Measurements from ENCODE around the gene CCNL2. TPM values are rescaled to one million over a fixed set of nuclear protein-coding genes. Genes with fewer than 3 reads are reported as not detected.

Gene CCNL2
- total RNA-seq, result 103 and 125 TPM in 2 replicates

DNA sequence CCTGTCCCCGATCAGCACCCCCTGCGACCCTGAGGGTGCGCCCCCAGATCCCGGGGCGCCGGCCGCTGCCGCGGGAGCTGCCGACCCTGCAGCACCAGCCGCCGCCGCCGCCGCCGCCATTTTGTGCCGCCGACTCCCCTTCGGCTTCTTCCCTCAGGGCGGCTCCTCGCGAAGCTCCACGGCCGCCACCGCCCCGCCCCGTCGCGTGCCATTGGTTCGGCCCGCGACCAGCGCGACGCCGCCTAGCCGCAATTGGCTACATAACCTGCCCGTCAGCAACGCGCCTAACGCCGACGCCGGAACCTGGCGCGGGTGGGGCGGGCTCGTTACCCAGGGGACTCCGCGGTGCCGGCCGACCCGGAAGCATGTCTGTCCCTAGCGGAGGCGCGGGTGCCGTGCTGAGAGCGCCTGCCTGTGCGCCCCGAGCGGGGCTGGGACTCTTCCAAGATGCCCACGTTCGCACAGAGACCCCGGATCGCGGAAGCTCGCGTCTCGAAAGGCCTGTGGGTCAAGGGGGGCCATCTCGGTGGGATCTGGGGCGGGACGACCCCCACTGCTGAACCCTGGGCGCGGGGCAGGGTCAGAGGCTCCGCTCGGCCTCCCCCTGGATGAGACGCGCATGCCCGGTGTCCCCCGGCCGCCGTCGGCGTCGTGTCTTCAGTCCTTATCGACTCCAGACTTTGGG lies at the start of gene CCNL2:
CCNL2 (minus strand) TSS at position 149 of the 685 bp plus-strand sequence; CDS start at position 120, 29 bp downstream.

DNA sequence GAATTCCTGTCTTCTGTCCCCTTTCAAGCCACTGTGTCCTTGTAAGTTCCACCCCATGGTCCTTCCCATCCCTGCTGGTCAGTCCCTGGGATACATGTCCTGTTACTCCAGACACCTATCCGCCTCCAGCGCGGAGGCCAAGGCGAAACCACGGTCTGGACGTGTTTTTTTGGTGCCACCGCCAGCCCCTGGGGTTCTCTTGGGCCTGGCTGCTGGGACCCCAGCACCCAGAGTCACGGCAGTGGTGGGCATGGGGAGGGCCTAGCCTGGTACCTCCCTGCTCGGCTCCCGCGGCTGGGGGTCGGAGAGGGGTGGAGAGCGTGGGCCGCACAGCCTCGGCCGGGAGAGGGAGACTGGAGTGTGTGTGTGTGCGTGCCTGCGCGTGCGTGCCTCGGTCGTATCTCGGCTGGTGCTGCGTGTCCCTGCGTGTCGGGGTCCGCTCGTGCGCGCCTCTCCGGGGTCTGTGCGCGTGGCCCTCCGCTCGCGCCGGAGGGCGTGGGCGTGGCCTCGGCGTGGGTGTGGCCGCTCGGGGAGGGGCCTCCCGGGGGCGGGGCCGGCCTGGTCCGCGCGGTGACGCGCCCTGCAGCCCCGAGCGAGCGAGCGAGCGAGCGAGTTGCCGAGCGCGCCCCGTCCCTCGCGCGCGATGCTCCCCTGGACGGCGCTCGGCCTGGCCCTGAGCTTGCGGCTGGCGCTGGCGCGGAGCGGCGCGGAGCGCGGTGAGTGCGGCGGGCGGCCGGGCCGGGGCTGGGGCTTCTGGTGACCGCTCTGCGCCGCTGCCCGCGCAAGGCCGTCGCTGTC lies 36.2 kb upstream of the CCNL2 start, which contains the start of gene VWA1:
VWA1 (plus strand) TSS at position 585 of the 798 bp plus-strand sequence; CDS start at position 644, 59 bp downstream.

DNA sequence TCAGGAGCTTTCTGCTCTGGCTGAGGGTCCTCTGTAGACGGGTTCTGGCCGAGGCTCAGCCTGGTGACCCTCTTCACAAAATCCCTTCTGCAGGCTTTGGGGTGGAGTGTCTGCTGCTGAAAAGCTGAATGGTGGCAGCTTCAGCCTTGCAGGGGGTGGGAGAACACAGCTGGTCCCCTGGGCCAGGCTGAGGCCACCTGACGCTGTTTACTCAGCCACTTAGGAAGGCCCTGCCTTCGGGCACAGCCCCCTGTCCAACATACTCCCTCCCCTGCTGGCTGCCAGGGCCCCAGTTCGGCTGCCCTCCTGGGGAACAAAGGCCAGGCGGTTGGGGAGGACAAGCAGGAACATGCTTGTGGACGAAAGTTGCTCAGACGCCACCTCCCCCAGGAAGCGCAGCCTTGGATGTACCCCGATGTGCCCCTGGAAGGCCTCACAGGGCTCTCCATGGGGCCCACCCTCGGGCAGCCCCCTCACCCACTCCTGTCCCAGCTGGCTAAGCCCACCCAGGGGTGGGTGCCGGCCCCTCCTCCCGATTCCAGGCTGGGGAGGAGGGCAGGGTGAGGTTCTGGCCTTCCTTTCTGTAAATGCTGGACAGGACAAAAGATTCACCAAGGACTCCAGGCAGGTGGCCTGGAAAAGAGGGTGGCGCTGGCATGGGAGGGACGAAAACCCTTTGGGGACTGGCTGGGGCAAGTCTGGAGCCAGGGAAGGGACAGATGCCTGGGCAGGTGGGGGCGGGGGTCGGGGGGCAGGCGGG lies 22.2 kb upstream of the CCNL2 start, which contains the start of gene ANKRD65:
ANKRD65 (minus strand) TSS at position 130 of the 760 bp plus-strand sequence. CDS start 271 bp downstream, outside the sequence.

DNA sequence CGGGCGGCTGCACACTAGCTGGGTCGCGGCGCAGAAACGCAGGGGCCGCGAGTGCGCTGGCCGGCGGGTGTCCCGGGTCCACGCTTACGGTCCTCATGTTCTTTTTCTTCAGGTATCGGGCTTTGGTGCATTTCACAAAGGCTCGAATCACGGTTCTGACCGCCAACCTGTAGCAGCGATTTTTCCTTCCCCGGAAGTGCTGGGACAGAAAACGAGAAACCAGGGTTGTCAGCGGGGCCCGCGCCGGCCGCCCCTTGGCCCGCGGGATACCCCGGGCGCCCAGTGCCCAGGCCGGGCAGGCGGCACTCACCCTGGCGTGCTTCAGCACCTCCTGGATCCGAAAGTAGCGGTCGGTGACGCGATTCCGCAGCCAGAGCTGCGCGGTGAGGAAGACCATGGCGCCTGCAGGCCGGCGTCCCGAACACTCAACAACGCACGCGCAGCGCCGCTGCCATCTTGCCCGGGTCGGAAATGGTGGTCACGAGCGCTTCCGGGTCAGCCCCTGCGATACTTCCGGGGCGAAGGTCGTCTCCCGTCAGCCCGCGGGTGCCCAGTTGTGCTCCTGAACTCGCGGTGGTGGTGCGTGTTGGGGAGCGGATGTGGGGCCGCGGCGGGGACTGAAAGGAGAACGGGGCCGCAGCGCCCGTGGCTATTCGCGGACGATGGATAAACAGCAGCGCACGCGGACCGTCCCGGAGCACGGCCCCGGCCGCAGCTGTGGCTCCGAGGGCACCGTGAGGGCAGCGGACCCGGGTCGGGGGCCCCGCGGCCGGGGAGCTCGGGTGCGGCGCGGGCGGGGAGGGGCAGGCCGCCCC lies 7.9 kb upstream of the CCNL2 start, which contains the start of gene MRPL20:
MRPL20 (minus strand) TSS at position 473 of the 815 bp plus-strand sequence; CDS start at position 397, 76 bp downstream.

DNA sequence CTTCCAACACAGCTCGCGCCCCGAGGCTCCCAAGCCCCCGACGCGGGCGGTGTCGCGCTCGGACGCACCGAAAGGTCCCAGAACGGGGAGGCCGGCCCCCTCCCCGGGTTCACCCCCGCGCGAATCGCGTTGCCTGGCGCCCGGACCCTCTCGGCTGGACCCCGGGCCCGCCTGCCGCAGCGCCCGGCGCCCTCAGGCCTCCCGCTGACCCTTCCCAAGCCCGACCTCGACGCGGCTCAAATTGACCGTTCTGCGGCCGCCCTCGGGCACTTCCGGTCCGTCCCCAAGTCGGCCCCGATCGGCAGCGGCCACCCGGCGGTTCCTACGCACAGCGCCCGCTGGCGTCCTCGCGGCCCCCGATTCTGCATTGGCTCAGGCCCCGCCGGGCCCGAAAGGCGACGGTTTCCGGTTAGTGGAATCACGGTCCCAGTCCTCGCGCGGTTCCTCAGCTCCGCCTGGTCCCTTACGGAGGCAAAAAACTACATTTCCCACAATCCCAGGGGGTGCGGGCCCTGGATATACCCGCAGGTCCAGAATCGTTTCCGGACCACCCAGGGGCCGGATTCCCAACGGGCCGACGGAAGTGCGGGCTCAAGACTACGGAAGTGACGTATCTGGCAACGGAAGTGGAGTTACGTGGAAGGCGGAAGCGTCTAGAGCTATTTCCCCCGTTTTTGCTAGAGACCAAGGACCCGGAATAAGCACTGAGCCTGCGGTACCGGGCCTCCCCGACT lies 24.0 kb downstream of the CCNL2 start, which contains the start of gene AURKAIP1:
AURKAIP1 (minus strand) TSS at position 279 of the 734 bp plus-strand sequence. CDS start 451 bp downstream, outside the sequence.

DNA sequence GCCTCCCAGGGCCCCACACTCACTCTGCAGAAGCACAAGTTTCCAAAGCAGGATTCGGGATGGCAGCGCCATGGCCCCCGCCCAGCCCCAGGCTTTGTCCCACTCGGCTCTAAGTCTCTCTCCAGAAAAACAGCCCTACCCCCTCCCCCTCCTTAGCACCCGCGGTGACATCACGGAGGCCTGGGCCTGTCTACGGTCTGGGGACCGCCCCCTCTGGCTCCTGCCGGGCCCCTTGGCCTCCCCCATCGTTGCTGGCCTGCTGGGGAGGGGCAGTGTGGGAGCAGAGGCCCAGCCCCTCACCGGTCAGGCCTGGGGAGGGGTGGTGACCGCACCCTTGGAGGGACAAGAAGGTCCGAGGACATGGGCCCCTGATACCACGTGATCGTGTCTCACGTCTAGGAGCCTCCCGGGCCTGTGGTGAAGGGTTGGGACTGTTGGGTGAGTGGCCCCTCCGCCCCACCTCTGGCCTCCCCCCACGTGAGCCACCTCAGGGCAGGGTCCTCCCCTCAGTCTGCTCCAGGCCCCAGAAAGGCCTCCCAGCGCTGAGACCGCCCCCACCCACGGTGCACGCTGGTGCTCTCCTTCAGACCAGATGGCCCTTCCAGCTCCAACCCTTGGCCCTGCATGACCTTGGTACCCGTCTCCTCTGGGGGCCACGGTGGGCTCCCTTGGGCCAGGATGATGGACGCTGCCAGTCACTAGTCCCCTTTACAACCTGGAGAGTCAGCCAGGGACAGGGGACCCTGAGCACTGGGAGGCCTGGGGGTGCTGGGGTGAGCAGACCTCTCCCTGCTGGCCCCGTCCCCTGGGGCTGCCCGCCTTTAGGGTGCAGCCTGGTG lies 40.5 kb downstream of the CCNL2 start, which contains the start of gene MXRA8:
MXRA8 (minus strand) TSS at position 123 of the 839 bp plus-strand sequence; CDS start at position 72, 51 bp downstream.

DNA sequence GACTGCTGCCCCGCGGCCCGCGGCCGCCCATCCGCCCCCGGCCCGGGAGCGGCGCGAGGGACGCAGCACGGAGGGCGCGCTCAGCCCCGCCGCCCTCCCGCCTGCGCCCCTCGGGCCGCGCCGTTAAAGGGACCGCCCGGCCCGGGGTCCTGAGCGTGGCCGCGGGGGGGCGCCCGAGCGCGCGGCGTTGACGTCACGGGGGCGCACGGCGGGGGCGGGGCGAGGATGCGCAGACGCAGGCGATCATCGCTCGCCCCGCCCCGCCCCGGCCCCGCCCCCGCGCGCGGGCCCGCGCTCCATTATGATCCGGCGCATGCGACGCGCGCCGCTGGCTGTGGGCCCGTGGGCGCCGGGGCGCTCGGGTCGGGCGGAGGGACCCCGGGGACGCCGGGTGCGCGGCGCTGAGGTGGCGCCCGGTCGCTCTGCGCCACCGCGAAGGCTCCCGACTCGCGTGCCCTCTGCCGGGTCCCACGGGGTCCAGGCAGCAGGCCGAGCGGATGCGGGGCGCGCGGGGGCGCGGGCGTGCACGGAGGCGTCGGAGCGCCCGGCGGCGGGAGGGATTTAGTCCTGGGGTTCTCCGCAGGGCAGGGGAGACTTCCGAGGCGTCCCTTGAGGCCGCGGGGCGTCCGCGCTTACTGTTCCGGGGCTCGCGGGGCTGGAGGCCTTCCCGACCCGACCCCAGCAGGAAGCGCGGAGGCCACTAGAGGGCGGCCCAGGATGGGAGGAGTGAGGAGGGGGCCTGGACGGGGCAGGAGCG lies 49.7 kb downstream of the CCNL2 start, which contains the start of gene DVL1:
DVL1 (minus strand) TSS at position 163 of the 757 bp plus-strand sequence. CDS start 353 bp downstream, outside the sequence.

Other genes with a start within 250 kb of the CCNL2 start
- not detected in 2 replicates for gene TTLL10, start 225.5 kb downstream of the CCNL2 start, total RNA-seq
- gene TNFRSF18, start 192.7 kb downstream of the CCNL2 start, total RNA-seq, result not detected in 2 replicates
- 0.12 and 0.13 TPM in 2 replicates for gene TNFRSF4, start 185.2 kb downstream of the CCNL2 start, total RNA-seq
- 116 and 143 TPM in 2 replicates for gene SDF4, start 167.3 kb downstream of the CCNL2 start, total RNA-seq
- gene B3GALT6, start 167.1 kb downstream of the CCNL2 start, total RNA-seq, result 16.3 and 21.9 TPM in 2 replicates
- gene C1QTNF12, start 152.6 kb downstream of the CCNL2 start, total RNA-seq, result 0.40 and 0.75 TPM in 2 replicates
- 25.6 and 34.3 TPM in 2 replicates for gene UBE2J2, start 125.5 kb downstream of the CCNL2 start, total RNA-seq
- 0.53 and 0.68 TPM in 2 replicates for gene SCNN1D, start 118.9 kb downstream of the CCNL2 start, total RNA-seq
- 35.4 and 38.3 TPM in 2 replicates for gene ACAP3, start 91.4 kb downstream of the CCNL2 start, total RNA-seq
- 11.4 and 16.8 TPM in 2 replicates for gene PUSL1, start 90.7 kb downstream of the CCNL2 start, total RNA-seq
- gene INTS11, start 74.7 kb downstream of the CCNL2 start, total RNA-seq, result 57.1 and 58.8 TPM in 2 replicates
- 8.6 and 9.9 TPM in 2 replicates for gene CPTP, start 74.5 kb downstream of the CCNL2 start, total RNA-seq
- gene TAS1R3, start 68.1 kb downstream of the CCNL2 start, total RNA-seq, result 0.06 and 0.26 TPM in 2 replicates
- 63.8 and 102 TPM in 2 replicates for gene DVL1, start 49.9 kb downstream of the CCNL2 start, total RNA-seq
- gene MXRA8, start 40.8 kb downstream of the CCNL2 start, total RNA-seq, result 282 and 369 TPM in 2 replicates
- gene AURKAIP1, start 24.1 kb downstream of the CCNL2 start, total RNA-seq, result 98.4 and 131 TPM in 2 replicates
- 119 and 121 TPM in 2 replicates for gene MRPL20, start 8.0 kb upstream of the CCNL2 start, total RNA-seq
- 0.37 and 0.40 TPM in 2 replicates for gene ANKRD65, start 21.9 kb upstream of the CCNL2 start, total RNA-seq
- gene VWA1, start 36.4 kb upstream of the CCNL2 start, total RNA-seq, result 1.6 and 2.5 TPM in 2 replicates
- 0.56 and 0.66 TPM in 2 replicates for gene ATAD3C, start 50.4 kb upstream of the CCNL2 start, total RNA-seq
- gene ATAD3B, start 72.4 kb upstream of the CCNL2 start, total RNA-seq, result 14.2 and 22.7 TPM in 2 replicates
- gene ATAD3A, start 112.8 kb upstream of the CCNL2 start, total RNA-seq, result 22.9 and 47.2 TPM in 2 replicates
- gene TMEM240, start 141.3 kb upstream of the CCNL2 start, total RNA-seq, result 2.0 and 2.8 TPM in 2 replicates
- 51.3 and 54.8 TPM in 2 replicates for gene SSU72, start 175.5 kb upstream of the CCNL2 start, total RNA-seq
- 0.79 and 0.87 TPM in 2 replicates for gene FNDC10, start 200.8 kb upstream of the CCNL2 start, total RNA-seq
- gene MIB2, start 216.2 kb upstream of the CCNL2 start, total RNA-seq, result 43.3 and 58.3 TPM in 2 replicates
- gene MMP23B, start 232.8 kb upstream of the CCNL2 start, total RNA-seq, result 1.7 and 1.8 TPM in 2 replicates